IPS DF 4.7 (cell line): ENCODE results near the gene TRPM2.
"Not testable (repeated sequence)": the region's sequence is repeated elsewhere in the genome, so short reads cannot be mapped to it uniquely, and the experiment has no call there.

Source experiments
- DNase-seq: peaks from one replicate; pipeline ENCODE4 v3.0.0-alpha.2; 2013; ENCODE audit warnings: low spot score; ENCODE audit errors: extremely low read depth

TRPM2 gene

DNA sequence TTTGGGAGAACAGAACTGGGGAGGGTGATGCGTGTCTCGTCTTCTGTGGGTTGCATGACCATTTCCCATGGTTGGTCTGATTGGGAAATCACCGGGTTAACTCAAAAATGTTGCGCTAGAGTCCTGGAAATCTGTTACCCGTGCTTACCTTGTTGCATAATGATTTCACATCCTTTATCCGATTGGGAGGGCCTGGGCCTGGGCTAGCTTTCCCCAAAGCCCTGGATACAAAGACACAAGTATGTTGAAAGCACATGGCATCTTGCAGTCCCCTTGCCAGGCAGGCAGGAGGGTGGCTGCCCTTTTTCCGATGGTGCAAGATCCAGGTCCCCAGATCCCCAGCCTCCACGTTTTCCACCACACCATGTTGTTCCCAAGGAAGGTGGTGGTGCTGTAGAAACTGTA lies 582 bp downstream of the TRPM2 start:
- no peak for DNase-seq

DNA sequence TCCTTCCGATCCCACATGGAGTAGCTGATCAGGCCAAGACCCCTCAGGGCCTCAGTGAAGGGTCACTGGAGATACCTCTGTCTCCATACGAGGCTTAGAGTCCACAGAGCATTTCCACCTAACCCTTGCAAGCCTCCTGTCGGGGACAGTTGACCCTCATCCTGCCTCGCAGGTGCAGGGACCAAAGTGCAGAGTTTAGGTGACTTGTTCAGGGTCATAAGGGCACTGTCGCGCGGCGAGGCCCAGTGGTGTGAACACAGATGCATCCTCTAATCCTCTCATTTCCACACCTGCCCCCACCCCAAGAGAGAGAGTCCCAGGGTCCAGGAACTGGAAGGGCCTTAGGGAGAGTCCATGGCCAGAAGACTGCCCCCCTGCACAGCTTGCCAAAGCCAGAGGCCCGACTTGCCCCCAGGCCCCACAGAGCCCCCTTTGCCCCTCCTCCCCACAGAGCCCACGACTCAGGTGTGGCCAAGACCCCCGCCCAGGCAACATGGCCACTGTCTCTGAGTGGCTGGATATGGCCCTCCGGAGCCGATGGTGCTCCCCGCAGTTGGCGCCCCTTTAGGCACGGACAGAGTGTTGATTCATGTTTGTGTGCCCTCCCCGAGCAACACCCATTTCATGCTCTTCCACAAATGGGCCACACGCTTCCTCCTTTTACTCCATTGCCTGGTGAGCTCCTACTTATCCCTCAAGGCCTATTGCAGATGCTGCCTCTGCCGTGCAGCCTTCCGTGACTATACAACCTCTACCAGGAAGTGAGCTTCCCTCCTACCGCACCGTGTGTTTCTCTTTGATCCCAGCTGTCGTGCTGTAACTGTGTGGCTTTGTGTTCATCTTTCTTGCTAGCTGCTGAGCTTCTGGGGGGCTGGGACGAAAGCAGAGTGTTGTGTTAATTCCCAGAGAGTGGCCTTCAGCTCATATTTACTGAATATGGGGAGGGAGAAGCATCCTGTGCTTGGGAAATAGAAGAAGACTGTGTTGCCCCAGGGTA lies 1.7 kb downstream of the TRPM2 start:
- no peak for DNase-seq

DNA sequence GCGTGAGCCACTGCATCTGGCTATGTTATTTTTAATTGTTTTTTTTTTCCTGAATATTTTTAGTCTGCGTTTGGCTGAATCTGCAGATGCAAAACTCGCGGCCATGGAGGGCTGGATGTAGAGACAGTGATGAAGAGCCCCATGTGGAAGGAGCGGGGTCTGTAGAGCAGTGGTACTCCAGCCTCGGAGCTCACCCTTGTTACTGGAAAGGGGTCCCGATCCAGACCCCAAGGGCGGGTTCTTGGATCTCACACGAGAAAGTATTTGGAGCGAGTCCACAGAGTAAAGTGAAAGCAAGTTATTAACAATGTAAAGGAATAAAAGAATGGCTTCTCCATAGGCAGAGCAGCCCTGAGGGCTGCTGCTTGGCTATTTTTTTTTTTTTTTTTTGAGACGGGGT lies 2.7 kb downstream of the TRPM2 start:
- no peak for DNase-seq

DNA sequence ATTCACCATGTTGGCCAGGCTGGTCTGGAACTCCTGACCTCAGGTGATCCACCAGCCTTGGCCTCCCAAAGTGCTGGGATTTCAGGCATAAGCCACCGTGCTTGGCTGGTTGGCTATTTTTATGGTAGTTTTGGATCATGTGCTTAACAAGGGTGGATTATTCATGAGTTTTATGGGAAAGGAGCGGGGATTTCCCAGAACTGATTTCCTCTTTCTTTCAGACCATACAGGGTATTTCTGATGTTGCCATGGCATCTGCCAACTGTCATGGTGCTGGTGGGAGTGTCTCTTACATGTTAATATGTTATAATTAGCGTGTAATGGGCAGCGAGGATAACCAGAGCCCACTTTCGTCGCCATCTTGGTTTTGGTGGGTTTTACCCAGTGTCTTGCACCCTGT lies 3.2 kb downstream of the TRPM2 start:
- DNase-seq = no peak

DNA sequence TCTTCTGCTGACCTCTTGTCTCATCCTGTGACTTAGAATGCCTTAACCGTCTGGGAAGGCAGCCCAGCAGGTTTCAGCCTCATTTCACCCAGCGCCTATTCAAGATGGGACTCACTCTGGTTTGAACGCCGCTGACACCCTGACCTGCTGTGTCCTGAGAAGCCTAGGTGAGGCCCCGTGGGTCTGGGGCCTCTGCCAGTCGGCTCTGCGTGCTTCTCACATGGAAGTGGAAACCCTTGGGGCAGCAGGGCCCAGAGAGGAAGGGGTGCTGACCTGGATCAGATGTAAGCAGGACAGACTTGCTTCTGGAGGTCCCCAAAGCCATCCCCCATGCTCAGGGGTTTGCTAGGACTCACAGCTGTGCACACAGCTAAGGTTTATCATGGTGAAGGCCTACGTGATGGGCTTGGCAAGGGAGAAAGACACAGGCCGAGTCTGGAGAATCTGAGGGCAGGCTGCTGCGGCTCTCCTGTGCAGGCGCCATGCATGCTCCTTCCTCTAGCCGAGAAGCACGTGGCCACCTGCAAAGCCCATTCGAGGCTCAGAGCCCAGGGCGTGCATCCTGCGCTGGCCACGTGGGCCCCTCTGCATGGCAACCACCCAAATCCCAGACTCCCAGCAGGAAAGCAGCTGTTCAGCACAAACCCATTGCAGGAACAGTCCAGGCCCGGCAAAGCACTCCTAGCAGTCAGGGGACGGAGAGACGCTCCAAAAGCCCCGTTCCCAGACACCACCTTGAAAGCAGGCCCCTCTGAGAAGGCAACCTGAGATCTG lies 3.8 kb downstream of the TRPM2 start:
- DNase-seq = no peak

DNA sequence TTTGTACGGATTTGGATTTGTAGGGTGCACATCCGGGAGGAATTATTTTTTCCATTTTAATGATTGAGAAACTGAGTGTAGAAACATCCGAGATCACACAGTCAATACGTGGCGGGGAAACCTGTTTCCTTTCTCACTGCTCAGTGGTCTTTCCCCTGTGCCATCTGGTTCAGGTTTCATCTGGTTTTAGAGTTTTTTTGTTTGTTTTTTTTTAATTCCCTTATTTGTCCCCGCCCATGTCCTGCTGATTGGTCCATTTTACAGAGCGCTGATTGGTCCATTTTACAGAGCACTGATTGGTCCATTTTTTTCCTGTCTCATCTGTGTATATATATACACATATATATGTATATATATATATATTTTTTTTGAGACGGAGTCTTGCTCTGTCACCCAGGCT lies 6.0 kb downstream of the TRPM2 start:
- no peak for DNase-seq

DNA sequence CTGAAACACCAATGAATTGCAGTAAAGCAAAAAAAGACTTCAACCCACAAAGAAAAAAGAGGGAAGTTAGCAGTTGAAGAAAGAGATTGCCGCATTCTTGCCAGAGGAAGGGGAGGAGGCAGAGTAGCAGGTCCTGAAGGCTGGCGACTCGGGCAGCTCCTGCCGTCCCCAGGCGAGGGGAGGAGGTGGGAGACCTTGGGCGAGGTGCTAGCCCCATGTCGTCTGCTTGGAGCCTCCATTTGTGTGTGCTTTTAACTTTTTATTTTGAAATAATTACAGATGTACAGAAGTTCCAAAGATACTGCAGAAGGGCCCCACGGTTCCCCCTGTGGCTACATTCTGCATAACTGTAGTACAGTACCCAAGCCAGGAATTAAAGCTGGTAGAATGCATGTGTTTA lies 6.7 kb downstream of the TRPM2 start:
- DNase-seq = no peak

DNA sequence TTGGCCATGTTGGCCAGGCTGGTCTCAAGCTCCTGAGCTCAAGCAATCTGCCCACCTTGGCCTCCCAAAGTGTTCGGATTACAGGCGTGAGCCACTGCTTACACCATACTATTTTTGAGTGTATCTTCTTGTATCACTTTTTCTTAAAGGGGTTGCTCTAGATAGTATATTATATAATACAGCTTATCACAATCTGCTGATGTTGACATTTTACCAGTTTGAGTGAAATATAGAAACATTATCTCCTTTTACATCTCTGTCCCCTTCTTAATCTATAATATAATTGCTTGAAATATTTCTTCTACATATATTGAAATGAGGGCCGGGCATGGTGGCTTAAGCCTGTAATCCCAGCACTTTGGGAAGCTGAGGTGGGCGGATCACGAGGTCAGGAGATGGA lies 8.5 kb downstream of the TRPM2 start:
- DNase-seq = not testable (repeated sequence)

DNA sequence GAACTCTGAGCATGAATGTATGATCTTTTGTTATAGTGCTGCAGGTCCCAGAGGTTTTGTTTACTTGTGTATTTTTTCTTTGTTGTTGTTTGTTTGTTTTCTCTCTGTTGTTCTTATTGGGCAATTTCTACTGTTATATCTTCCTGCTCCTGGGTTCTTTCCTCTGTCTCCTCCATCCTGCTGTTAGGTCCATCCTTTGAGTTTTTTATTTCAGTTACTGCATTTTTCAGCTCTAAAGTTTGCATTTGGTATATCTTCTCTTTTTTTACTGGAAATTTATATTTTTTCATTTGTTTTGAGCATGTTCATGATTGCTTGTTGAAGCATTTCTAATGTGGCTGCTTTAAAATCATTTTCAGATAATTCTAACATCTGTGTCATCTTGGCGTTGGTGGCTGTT lies 9.9 kb downstream of the TRPM2 start:
- DNase-seq = no peak

DNA sequence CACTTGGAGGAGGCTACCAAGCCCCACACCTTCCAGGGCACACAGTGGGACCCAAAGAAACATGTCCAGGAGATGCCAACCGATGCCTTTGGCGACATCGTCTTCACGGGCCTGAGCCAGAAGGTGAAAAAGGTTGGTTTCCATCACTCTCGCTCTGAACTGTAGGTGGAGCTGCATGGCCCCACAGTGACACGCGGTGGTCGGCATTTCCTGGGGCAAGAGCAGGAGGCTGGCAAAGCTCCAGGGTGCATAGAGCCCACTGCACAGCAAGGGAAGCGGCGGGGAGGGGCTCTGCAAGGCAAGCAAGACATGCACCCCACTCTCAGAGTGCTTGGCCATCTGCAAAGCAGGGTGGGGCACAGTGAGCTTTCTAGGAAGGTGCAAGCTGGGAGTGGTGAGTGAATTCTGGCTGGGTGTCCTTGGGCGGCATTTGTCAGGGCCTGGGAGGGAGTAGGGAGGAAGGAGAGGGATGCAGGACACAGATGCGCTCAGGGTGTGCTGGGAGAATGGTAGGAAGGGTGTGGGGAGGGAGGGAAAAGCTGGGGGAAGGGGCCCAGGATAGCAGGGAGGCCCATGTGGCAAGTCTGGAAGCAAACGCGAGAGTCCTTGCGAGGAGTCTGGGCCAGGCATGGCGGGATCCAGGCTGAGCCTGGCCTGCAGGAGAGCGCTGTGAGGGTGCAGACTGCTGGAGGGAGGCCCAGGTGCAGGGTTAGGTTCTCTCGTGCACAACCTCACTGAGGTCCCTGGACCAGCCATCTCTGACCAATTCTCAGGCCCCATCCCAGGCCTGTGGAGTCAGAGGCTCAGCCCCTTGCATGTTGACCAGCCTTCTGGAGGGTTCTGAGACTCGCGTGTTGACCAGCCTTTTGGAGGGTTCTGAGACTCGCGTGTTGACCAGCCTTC lies 11.0 kb downstream of the TRPM2 start:
- DNase-seq = no peak

DNA sequence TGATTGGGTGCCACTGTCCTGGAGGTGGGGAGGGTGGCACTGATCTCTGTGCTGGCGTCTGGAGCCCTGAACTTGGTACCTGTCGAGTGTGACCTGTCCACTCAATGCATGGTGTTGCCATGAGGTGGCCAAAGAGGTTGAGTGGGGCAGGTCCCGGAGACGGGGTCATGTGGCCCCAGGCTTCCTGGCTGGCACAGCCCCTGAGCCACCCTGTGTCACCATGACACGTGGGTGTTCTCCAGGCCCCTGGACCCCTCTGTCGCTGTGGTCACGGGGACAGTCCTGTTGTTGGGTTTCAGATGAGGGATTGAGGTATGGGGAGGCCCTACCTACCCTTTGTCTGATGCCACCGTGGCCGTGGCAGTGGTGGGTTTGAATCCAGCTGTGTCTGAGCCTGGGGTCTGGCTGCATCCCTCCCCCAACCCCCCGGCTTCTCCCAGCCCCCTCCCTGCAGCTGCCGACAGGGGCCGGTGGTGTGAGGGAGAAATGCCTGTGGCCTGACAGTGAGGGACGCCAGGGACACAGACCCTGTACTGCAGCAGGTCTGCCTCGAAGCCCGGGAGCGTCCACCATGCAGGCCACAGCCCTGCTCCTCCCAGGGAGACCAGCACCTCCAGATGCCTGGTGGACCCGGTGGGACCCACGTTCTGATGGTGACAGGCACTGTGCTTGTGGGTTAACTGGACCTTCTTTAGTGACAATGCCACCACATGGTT lies 12.0 kb downstream of the TRPM2 start:
- DNase-seq = no peak

DNA sequence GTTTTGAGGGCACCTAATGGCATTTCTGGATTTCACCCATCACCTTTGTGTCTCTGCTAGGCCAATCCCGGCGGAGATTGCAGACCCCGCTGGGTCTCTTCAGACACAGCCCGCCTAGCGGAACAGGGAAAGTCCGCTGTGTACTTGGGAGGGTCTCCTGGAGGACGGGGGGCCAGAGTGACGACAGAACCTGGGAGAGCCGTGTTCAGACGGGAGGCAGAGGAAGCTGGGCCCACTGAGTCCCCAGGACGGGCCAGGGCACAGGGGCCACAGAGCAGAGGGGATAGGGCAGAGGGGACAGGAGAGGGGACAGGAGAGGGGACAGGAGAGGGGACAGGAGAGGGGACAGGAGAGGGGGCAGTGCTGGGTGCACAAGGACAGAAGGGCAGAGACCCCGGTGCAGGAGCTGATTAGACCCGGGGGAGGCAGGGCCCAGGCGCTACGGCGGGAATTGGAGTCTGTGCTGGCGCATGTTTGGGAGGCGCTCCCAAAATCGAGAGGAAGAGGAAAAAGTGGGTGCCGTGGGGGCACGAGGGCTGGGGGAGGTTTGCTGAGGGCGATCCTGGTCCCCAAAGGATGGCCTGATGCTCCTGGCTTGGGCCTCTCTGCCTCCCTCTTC lies 12.7 kb downstream of the TRPM2 start:
- DNase-seq = no peak

DNA sequence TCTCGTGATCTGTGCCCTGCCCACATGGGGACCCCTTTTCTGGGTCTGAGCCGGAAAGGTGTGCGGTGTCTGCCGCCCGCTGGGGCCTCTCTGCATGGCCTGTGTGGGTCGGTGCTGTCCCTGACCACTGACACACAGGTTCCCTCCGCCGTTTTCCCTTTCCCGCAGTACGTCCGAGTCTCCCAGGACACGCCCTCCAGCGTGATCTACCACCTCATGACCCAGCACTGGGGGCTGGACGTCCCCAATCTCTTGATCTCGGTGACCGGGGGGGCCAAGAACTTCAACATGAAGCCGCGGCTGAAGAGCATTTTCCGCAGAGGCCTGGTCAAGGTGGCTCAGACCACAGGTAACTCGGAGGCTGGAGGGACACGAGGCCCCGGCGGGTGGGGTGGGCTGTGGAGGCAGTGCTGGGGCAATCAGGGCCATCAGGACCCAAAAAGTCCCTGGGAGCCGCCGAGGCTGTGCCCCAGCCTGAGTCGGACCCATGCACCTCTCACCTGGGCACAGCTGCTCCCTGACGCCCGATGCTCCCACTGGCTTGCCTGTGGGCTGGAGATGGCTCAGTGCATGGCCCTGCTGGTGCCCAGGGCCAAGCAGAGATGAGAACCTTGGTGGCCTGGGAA lies 13.3 kb downstream of the TRPM2 start:
- no peak for DNase-seq

DNA sequence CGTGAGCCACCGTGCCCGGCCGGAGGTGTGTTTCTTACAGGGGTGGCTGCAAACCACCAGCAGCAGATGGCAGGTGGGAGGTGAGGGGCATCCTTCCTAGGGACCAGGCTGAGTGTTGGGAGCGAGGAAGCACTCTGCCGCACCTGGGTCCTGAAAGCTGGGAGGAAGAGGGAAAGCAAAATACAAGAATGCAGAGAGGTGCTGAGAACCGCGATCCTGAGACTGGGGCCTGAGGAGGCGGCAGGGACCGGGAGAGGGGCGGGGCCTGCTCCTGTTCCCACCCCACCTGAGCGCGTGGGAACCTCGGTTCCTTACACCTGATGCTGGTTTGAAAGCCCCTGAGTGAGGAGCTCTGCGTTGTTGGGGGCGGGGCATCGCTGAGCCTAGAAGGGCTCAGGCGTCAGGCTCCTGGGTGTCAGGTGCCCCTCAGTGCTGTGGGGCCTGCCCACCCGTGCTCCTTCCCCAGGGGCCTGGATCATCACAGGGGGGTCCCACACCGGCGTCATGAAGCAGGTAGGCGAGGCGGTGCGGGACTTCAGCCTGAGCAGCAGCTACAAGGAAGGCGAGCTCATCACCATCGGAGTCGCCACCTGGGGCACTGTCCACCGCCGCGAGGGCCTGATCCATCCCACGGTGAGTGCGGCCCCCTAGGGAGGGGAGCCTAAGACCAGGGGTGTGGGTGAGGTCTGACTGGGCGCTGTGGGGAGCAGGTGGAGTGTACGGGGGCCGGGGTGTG lies 15.5 kb downstream of the TRPM2 start:
- DNase-seq = no peak

DNA sequence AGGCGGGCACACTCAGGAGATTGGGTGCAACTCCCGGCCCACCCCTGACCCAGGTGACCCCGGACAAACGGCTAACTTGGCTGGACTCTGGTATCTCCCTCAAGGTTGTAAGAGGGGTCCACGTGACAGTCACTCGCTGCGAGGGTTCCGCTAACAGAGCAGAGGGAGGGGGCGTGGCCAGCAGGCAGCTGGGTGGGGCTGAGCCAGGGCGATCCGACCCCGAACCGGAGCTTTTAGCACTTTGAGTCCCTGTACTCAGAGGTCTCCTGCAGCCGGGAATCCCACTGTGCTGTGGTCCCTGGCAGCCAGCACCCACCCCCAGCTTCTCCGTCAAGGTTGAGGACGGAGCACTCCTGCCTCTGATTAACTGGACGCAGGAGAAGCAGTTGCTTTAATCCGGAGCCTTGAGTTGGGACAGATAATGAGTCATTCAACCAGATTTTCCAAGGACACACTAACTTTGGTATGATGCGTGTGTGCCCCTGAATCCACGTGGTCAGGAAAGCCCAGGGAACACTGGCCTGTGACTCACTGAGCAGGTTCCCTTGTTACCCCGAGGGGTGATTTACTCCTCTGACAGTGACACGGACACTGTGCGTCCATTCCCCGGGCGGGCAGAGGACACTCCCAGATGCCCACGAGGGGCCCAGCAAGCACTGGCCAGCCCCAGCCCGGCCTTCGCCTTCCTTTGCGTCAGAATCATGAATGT lies 16.8 kb downstream of the TRPM2 start:
- DNase-seq = no peak

DNA sequence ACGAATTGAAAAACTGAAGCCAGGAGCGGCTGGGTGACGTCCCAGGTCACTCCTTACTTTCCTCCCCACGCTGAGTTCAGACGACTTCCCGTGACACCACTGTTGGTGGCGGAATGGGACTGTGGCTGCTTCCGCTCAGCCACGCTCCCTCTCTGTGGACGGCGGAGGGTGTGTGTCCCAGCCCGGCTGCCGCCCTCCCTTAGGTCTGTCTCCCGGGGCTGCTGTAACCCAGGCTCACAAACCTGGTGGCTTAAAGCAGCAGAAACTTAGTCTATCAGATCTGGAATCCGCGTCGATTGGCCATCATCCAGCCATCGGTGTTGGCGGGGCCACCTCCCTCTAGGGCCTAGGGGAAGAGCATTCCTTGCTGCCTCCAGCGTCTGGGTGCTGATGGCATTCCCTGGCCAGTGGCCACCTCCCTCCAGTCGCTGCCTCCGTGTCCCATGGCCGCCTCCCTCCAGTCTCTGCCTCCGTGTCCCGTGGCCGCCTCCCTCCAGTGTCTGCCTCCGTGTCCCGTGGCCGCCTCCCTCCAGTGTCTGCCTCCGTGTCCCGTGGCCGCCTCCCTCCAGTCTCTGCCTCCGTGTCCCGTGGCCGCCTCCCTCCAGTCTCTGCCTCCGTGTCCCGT lies 17.5 kb downstream of the TRPM2 start:
- DNase-seq = no peak

DNA sequence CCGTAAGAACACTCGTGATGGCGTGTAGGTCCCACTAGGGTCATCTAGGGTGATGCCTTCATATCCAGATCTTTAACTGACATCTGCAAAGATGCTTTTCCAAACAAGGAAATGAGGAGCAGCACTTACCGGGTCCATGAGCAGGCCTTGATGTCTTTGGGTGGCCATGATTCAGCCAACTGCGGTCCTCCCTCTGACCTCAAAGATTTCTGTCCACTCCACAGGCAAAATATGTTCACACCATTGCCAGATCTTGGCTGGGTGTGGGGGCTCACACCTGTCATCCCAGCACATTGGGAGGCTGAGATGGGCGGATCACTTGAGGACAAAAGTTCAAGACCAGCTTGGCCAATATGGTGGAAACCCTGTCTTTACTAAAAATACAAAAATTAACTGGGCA lies 18.2 kb downstream of the TRPM2 start:
- no peak for DNase-seq

DNA sequence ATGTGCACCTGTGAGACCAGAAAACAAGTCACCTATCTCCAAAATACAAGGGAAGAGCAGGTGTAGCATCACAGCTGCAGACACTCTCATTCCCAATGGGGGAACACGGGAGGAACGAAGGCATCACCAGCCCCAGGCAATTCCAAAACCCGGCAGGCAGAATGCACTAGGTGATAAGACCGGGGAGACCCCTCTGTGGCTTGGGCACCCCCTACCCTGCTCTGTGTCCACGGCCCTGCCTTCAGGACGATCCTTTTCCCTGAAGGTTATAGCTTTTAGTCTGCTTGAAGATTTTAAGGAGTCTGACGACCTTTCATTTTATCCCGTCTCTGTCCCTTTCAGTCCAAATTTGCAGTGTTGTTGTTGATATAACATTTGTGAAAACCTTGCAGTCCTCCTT lies 19.2 kb downstream of the TRPM2 start:
- no peak for DNase-seq
